Adrenal gland (tissue), 12 donors: ENCODE results near the gene MAGI2. TPM values are rescaled to one million over a fixed set of nuclear protein-coding genes. Genes with fewer than 3 reads are reported as not detected.
A peak's percentile ranks its signal among the peaks of the same experiment; 100 is the strongest.

ENCODE experiments used
- DNase-seq, 7 donors: peaks; one replicate each; pipeline ENCODE4 v3.0.0-alpha.2; 2019 to 2020
- H3K27ac ChIP-seq, 5 donors: fragments of 200-600 bp; sonication (generic) in 4 of 5; 1 replicate in 3 of 5; 2 replicates in 2 of 5; pipeline versions ENCODE4 v1.5.1 to v1.8.0; 2016 to 2020; ENCODE audit warnings: mild to moderate bottlenecking in 1 of 5
- H3K27me3 ChIP-seq: fragments of 200-600 bp; 2 replicates; pipeline ENCODE4 v1.8.0; 2021
- H3K36me3 ChIP-seq, 2 donors: fragments of 200-600 bp; replicated peaks in 1 of 2; 1 replicate in 1 of 2; 2 replicates in 1 of 2; pipeline versions ENCODE4 v1.5.1 to v1.8.0; 2018 to 2022
- H3K4me1 ChIP-seq, 2 donors: fragments of 200-600 bp; replicated peaks in 1 of 2; 1 replicate in 1 of 2; 2 replicates in 1 of 2; pipeline versions ENCODE4 v1.5.1 to v1.8.0; 2018 to 2021
- H3K4me3 ChIP-seq, 4 donors: fragments of 200-600 bp; sonication (generic) in 3 of 4; one replicate each; pipeline ENCODE4 v1.5.1; 2016 to 2018
- H3K9me3 ChIP-seq, 3 donors: fragments of 200-600 bp; sonication (generic) in 1 of 3; replicated peaks in 1 of 3; 1 replicate in 2 of 3; 2 replicates in 1 of 3; pipeline versions ENCODE4 v1.5.1 to v1.8.0; 2016 to 2021
- CTCF ChIP-seq, 6 experiments: fragments of 450-650 bp in 4 of 6; fragments of 200-600 bp in 2 of 6; sonication (generic) in 1 of 6; IDR thresholded peaks; 1 replicate in 5 of 6; 2 replicates in 1 of 6; pipeline versions ENCODE4 v1.5.1 to v1.8.0; 2016 to 2021; ENCODE audit warnings: antibody characterized with exemption in 6 of 6, mild to moderate bottlenecking in 2 of 6, moderate library complexity in 1 of 6
- POLR2A ChIP-seq, 2 donors: fragments of 450-650 bp; IDR thresholded peaks; one replicate each; pipeline ENCODE4 v1.6.1; 2017; ENCODE audit warnings: antibody characterized with exemption in 2 of 2, mild to moderate bottlenecking in 2 of 2, moderate library complexity in 1 of 2
- WGBS, 4 donors: extraction: QIAGEN DNeasy Blood & Tissue Kit in 2 of 4; methylation state at CpG; one replicate each; pipeline versions ENCODE4 v1.1.5 to v1.1.7; 2013 to 2017; 5-methylcytosine and 5-hydroxymethylcytosine counted together
- intact Hi-C, 2 donors: fragments of 100-400 bp; cut with DNase I; formaldehyde crosslinking; loops; one replicate each; pipeline versions ENCODE4 v1.14.1 to v1.15.0; 2022 to 2023
- polyA plus RNA-seq, 3 donors: library from polyadenylated mRNA; stranded (reverse); fragments of 200-250 nt in 2 of 3; fragments of 350-450 nt in 1 of 3; fragmentation: Illumina TruSeq in 1 of 3; extraction: RNeasy Lipid Tissue Mini Kit (QIAGEN cat#74804) in 1 of 3; gene quantifications; one replicate each; pipeline ENCODE4 v1.2.3, GENCODE V29; 2013 to 2014
- total RNA-seq, 9 donors: library from RNA; depleted of rRNA in 4 of 9; stranded (reverse); fragments of >200 nt in 4 of 9; fragments of 120-200 nt in 1 of 9; fragmentation: NEBNext Ultra II Directional in 1 of 9; extraction: Animal tissue kit (Norgen Biotek cat#: 25700) in 1 of 9; gene quantifications; one replicate each; pipeline versions ENCODE4 v1.1.0 to v1.2.4, GENCODE V29; 2013 to 2023
- donor health status: healthy with polysubstance abuse.
- donor health status: Bipolar disorder and iron deficiency.
- donor health status: DM: yes; HTN: yes; CAD: no.
- donor health status: DM: no; HTN: no; CAD: no.
- donor health status: DM: no; HTN: no; CAD: no.
- donor health status: DM: yes; HTN: yes; CAD: no.

Gene MAGI2
- total and polyA plus RNA-seq, 12 donors = 3.2 to 37.1 (median 17.1) TPM

GRCh38 chr7:79312022-79312421, 141.4 kb downstream of the MAGI2 start:
- no peak for TF ChIP-seq POLR2A (IDR thresholded peaks at IDR 0.05)
- no peak for TF ChIP-seq CTCF (IDR thresholded peaks at IDR 0.05)
- Histone ChIP-seq H3K4me3 (no peak overlapping the region), H3K27me3 (no peaks in the 10 kb centered on the region), H3K27ac (no peak overlapping the region), H3K36me3 (no peaks in the 10 kb centered on the region), H3K9me3 (no peaks in the 10 kb centered on the region), H3K4me1 (peaks cover 0 to 7% of the 10 kb centered on the region in 2 donors)
- intact Hi-C loops = no loop called here
- no peak for DNase-seq
- WGBS, 4 donors = 91 to 98% (median 96%) methylated on average over 3 of the region's 3 CpGs

- Histone ChIP-seq H3K9me3 (no peaks in the 10 kb centered on the region), H3K27me3 (no peaks in the 10 kb centered on the region), H3K27ac (no peak overlapping the region), H3K4me3 (no peak overlapping the region), H3K36me3 (no peaks in the 10 kb centered on the region), H3K4me1 (peaks cover 0 to 7% of the 10 kb centered on the region in 2 donors)
- peak in 5 of 7 donors; percentile 21 to 64 (median 37) for DNase-seq
- 61 to 68% (median 62%) methylated on average over 4 of the region's 4 CpGs for WGBS, 4 donors
- no peak for TF ChIP-seq POLR2A (IDR thresholded peaks at IDR 0.05)
- TF ChIP-seq CTCF (IDR thresholded peaks at IDR 0.05) = peak in 1 of 6 experiments; percentile 17
- intact Hi-C loops = no loop called here
Measured at GRCh38 chr7:79308192-79308591, 145.3 kb downstream of the MAGI2 start.

DNA sequence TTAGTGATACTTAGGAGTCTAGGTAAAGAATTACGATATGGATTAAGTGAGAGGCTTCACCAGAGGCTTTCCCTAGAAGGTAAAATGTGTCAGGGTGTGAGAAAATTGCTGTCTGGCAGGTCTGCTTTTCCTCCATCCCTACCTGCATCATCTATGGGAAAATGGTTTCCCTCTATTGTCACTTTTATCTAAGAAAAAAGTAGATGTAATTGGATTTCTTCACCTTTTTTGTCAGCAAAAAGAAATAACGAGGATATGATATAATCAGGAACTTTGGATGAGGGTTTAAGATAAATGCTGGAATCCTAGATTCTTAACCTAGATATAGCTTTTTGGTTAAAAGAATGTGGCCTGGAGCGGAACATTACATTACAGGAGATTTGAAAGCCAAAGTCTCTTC, 146.1 kb downstream of the MAGI2 start:
- Histone ChIP-seq H3K27ac (no peak overlapping the region), H3K9me3 (no peaks in the 10 kb centered on the region), H3K27me3 (no peaks in the 10 kb centered on the region), H3K4me3 (no peak overlapping the region), H3K4me1 (peaks cover 0 to 7% of the 10 kb centered on the region in 2 donors), H3K36me3 (no peaks in the 10 kb centered on the region)
- intact Hi-C loops = no loop called here
- TF ChIP-seq CTCF (IDR thresholded peaks at IDR 0.05) (no peak), POLR2A (IDR thresholded peaks at IDR 0.05) (no peak)
- no peak for DNase-seq
- WGBS, 4 donors = 75 to 96% (median 85%) methylated on average over 3 of the region's 3 CpGs

DNA sequence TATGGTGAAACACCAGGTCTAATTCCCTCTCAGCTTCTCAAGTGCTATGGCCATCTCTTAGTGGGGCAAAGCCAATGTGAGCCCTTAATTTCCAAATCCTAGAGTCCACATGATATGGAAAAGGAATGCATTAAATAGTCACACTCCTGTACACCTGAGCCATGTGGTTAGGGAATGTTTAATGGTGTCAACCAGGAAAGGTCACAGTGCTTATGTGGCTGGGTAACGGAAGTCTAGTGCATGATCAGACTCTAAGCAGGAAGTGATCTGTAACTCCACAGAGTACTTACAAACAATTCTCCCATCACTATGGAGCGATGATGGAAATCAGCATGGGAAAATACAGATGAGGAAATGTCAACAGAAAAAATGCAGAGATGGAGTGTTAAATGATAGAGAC, 148.8 kb downstream of the MAGI2 start:
- TF ChIP-seq CTCF (IDR thresholded peaks at IDR 0.05) (no peak), POLR2A (IDR thresholded peaks at IDR 0.05) (no peak)
- 87 to 96% (median 95%) methylated on average over 2 of the region's 2 CpGs for WGBS, 4 donors
- Histone ChIP-seq H3K36me3 (no peaks in the 10 kb centered on the region), H3K27ac (no peak overlapping the region), H3K27me3 (no peaks in the 10 kb centered on the region), H3K4me1 (peaks cover 0 to 7% of the 10 kb centered on the region in 2 donors), H3K4me3 (no peak overlapping the region), H3K9me3 (peaks cover 0 to 4% (median 0%) of the 10 kb centered on the region in 3 donors)
- intact Hi-C loops = loop anchor here in 1 of 2 donors (5.0 kb wide), 1 partner anchor 153 kb away; no protein-coding TSS in a partner anchor
- DNase-seq = no peak
